Mesothelial cell of epicardium (in vitro differentiated cells): ENCODE data around the gene ICA1. TPM values are rescaled to one million over a fixed set of nuclear protein-coding genes. Genes with fewer than 3 reads are reported as not detected.

Experiments used
- DNase-seq, 2 experiments: peaks; one replicate each; pipeline ENCODE4 v3.0.0; 2021; ENCODE audit warnings: low spot score in 2 of 2; ENCODE audit not compliant: unreplicated experiment in 2 of 2
- H3K27ac Mint-ChIP-seq: 2 replicates; pipeline ENCODE4 v1.8.0; 2021; ENCODE audit warnings: mixed read lengths
- H3K27me3 Mint-ChIP-seq: 2 replicates; pipeline ENCODE4 v1.8.0; 2021; ENCODE audit warnings: low read depth, mixed read lengths
- H3K36me3 Mint-ChIP-seq: 2 replicates; pipeline ENCODE4 v1.8.0; 2021; ENCODE audit warnings: mixed read lengths
- H3K4me1 Mint-ChIP-seq: 2 replicates; pipeline ENCODE4 v1.8.0; 2021; ENCODE audit warnings: mixed read lengths
- H3K4me3 Mint-ChIP-seq: 2 replicates; pipeline ENCODE4 v1.8.0; 2021; ENCODE audit warnings: mild to moderate bottlenecking, moderate library complexity, mixed read lengths
- H3K9me3 Mint-ChIP-seq: 2 replicates; pipeline ENCODE4 v1.8.0; 2021; ENCODE audit warnings: mixed read lengths
- CTCF ChIP-seq: fragments of 200-600 bp; sonication (generic); IDR thresholded peaks from one replicate; pipeline ENCODE4 v1.5.0; 2021; ENCODE audit warnings: antibody characterized with exemption; ENCODE audit not compliant: unreplicated experiment
- total RNA-seq: library from RNA; stranded (reverse); gene quantifications from 3 replicates; pipeline ENCODE4 v1.2.1, GENCODE V29; 2021

Gene ICA1
- total RNA-seq, 1 donor from 2014 or later: 8.2 TPM

DNA sequence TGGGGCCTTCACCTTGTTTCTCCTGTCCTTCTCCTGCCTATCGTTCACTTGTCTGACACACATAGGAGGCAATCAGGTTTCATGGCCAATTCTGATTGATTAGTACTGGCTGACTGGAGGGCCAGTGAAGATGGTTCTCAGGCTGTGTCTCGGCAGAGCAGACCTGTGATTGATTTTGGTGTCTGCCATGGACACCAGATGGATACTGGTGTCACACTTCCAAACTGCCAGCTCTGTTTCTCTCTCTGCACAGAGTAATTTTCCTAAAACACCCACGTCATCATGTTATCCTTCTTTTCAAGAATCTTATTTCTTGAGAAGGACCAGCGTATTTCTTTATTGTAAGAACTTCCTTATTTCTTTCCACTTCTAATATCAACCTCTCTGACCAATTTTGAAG, 117.1 kb downstream of the ICA1 start:
- Mint-ChIP-seq H3K27me3 (no peaks in the 10 kb centered on the region), H3K27ac (no peak overlapping the region), H3K9me3 (no peaks in the 10 kb centered on the region), H3K36me3 (no peaks in the 10 kb centered on the region), H3K4me3 (no peak overlapping the region), H3K4me1 (no peaks in the 10 kb centered on the region)
- TF ChIP-seq CTCF: no peak
- no peak for DNase-seq

DNA sequence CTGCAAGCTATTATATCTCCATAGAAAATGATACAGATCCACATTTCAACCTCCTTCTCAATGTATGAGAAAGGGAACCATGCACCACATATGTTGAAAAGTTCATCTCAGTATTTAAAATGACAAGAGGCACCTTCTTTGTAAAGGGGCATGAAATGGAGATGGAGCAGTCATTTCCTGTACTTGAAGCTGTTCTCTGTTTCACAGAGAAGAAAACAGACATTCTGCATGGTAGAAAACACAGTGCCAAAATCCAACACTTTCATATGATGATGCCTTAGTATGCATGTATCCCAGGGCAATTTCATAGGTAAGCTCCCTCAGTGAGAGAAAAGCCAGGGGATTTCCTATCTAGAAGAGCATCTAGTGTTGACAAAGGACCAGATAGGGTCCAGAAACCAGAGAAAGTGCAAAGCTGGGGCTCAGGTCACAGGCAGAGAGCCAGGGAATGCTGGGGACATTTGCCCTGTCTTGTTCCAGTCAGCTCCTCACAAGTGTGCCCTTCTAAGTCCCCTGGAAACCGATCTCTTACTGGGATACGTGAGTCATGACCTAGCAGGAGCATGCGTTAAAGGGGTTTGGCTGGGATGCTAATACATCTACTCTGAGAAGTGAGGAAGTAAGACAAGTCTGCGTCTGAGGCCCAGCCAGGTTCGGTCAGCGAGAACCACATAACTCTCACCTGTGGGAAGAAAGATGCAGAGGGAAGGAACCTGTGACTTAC, 118.7 kb downstream of the ICA1 start:
- H3K9me3 Mint-ChIP-seq: no peaks in the 10 kb centered on the region
- TF ChIP-seq CTCF: no peak
- no peaks in the 10 kb centered on the region for H3K4me1 Mint-ChIP-seq
- no peak overlapping the region for H3K27ac Mint-ChIP-seq
- H3K4me3 Mint-ChIP-seq: no peak overlapping the region
- DNase-seq: no peak
- H3K27me3 Mint-ChIP-seq: no peaks in the 10 kb centered on the region
- no peaks in the 10 kb centered on the region for H3K36me3 Mint-ChIP-seq

DNA sequence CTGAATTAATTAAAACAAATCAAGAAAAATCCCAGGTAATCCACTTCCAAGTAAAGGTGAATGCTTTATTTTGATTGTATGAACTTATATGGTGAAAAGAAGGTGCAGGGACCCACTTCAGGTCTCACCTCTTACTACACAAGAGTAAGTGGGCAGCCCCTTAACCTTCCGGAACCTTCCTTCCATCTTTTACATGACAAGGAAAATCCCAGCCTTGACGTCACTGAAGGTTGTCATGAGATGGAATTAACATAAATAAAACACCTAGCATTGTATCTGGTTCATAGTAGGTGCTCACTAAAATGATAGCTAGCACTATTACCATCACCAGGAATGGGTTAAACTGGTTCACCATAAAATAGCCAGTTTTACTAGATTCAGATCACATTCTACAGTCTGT, 119.5 kb downstream of the ICA1 start:
- no peaks in the 10 kb centered on the region for H3K9me3 Mint-ChIP-seq
- H3K27ac Mint-ChIP-seq: no peak overlapping the region
- no peaks in the 10 kb centered on the region for H3K36me3 Mint-ChIP-seq
- no peaks in the 10 kb centered on the region for H3K27me3 Mint-ChIP-seq
- no peak for TF ChIP-seq CTCF
- DNase-seq: no peak
- H3K4me1 Mint-ChIP-seq: no peaks in the 10 kb centered on the region
- H3K4me3 Mint-ChIP-seq: no peak overlapping the region

- H3K27ac Mint-ChIP-seq: no peak overlapping the region
- H3K4me3 Mint-ChIP-seq: no peak overlapping the region
- H3K36me3 Mint-ChIP-seq: no peaks in the 10 kb centered on the region
- no peak for DNase-seq
- H3K9me3 Mint-ChIP-seq: no peaks in the 10 kb centered on the region
- H3K4me1 Mint-ChIP-seq: no peaks in the 10 kb centered on the region
- TF ChIP-seq CTCF: no peak
- H3K27me3 Mint-ChIP-seq: no peaks in the 10 kb centered on the region
Observed at GRCh38 chr7:8141070-8141469, 120.9 kb downstream of the ICA1 start.

- TF ChIP-seq CTCF: no peak
- no peaks in the 10 kb centered on the region for H3K9me3 Mint-ChIP-seq
- DNase-seq: no peak
- no peak overlapping the region for H3K27ac Mint-ChIP-seq
- H3K4me1 Mint-ChIP-seq: no peaks in the 10 kb centered on the region
- no peaks in the 10 kb centered on the region for H3K36me3 Mint-ChIP-seq
- no peaks in the 10 kb centered on the region for H3K27me3 Mint-ChIP-seq
- H3K4me3 Mint-ChIP-seq: no peak overlapping the region
Observed at GRCh38 chr7:8136051-8136730, 125.8 kb downstream of the ICA1 start.
